Body of pancreas (tissue), 4 donors: ENCODE results near the gene AP4B1. TPM values are rescaled to one million over a fixed set of nuclear protein-coding genes. Genes with fewer than 3 reads are reported as not detected.

ENCODE experiments used
- ATAC-seq: fragments of 150-250 bp; one replicate; pipeline ENCODE4 v1.9.1; 2016
- DNase-seq, 4 donors: peaks; one replicate each; pipeline ENCODE4 v3.0.0-alpha.2; 2019
- H3K27ac ChIP-seq, 4 donors: fragments of 200-600 bp; sonication (generic); 1 replicate in 3 of 4; 2 replicates in 1 of 4; pipeline versions ENCODE4 v1.5.1 to v1.6.1; 2016 to 2019; ENCODE audit warnings: mild to moderate bottlenecking in 1 of 4, mixed read lengths in 1 of 4, moderate library complexity in 1 of 4
- H3K27me3 ChIP-seq, 2 donors: fragments of 200-600 bp; sonication (generic); one replicate each; pipeline ENCODE4 v1.6.0; 2016; ENCODE audit warnings: mild to moderate bottlenecking in 1 of 2
- H3K36me3 ChIP-seq, 2 donors: fragments of 200-600 bp; sonication (generic); replicated peaks in 1 of 2; 2 replicates each; pipeline ENCODE4 v1.5.1; 2016; ENCODE audit warnings: low read depth in 2 of 2; ENCODE audit not compliant: insufficient read depth in 1 of 2
- H3K4me1 ChIP-seq: fragments of 200-600 bp; sonication (generic); one replicate; pipeline ENCODE4 v1.6.0; 2016
- H3K4me3 ChIP-seq, 2 donors: fragments of 200-600 bp; sonication (generic); 1 replicate in 1 of 2; 2 replicates in 1 of 2; pipeline ENCODE4 v1.5.1; 2016 to 2019
- H3K9me3 ChIP-seq, 3 donors: fragments of 200-600 bp; sonication (generic); 1 replicate in 2 of 3; 2 replicates in 1 of 3; pipeline ENCODE4 v1.5.1; 2016
- POLR2A ChIP-seq, 3 donors: fragments of 450-650 bp; IDR thresholded peaks; one replicate each; pipeline ENCODE4 v1.6.1; 2016; ENCODE audit warnings: antibody characterized with exemption in 3 of 3, mild to moderate bottlenecking in 2 of 3
- WGBS, 2 donors: methylation state at CpG; one replicate each; pipeline ENCODE4 v1.1.5; 2017; 5-methylcytosine and 5-hydroxymethylcytosine counted together
- intact Hi-C: fragments of 100-400 bp; cut with DNase I; formaldehyde crosslinking; loops from one replicate; pipeline ENCODE4 v1.15.1; 2023
- total RNA-seq, 2 donors: library from RNA; depleted of rRNA; stranded (reverse); fragments of >200 nt; gene quantifications; one replicate each; pipeline ENCODE4 v1.1.0, GENCODE V29; 2016
- TF ChIP-seq, protein P1 (sequence below), 7 experiments: fragments of 450-650 bp in 4 of 7; fragments of 200-600 bp in 3 of 7; sonication (generic) in 3 of 7; IDR thresholded peaks; one replicate each; pipeline ENCODE4 v1.5.1; 2016 to 2019; ENCODE audit warnings: antibody characterized with exemption in 7 of 7

AP4B1 gene
- total RNA-seq, 2 donors from 2014 or later = 21.3 to 33.0 TPM

DNA sequence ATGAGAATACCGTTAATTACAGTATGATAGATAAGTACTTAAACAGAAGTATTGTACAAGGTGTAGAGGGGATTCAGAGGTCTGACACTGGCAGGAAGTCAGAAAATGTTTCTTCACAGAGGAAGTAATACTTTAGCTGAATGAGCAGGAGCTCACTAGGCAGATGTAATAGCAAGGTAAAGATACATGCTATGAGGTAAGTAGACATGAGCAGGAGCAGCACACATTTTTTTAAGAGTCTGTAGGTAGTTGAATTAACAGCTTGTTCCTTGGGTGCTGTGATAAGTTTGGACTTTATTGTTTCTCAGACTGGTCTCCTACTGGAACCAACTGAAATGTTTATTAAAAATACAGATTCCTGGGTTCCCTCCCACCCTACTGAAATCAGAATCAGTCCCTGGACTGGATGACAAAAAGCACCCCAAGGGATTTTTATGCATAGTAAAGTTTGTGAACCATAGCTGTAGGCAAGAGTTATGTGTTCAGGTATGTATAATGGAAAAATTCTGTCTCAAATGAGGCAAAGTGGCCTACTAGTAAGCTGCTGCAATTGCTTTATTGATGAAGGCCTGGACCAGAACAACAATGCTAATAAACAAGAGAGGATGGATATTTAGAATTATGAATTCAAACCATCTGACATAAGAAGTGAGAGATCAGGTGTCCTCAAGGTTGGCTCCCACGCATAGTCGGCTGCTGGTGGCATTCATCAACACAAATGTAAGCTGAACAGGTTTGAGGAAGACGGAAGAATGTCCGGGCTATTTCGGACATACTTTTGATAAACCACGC lies 902 bp downstream of the AP4B1 start:
- H3K4me1 ChIP-seq = peaks cover 23% of the 10 kb centered on the region
- TF ChIP-seq POLR2A (IDR thresholded peaks at IDR 0.05) = no peak
- TF ChIP-seq, protein P1, sequence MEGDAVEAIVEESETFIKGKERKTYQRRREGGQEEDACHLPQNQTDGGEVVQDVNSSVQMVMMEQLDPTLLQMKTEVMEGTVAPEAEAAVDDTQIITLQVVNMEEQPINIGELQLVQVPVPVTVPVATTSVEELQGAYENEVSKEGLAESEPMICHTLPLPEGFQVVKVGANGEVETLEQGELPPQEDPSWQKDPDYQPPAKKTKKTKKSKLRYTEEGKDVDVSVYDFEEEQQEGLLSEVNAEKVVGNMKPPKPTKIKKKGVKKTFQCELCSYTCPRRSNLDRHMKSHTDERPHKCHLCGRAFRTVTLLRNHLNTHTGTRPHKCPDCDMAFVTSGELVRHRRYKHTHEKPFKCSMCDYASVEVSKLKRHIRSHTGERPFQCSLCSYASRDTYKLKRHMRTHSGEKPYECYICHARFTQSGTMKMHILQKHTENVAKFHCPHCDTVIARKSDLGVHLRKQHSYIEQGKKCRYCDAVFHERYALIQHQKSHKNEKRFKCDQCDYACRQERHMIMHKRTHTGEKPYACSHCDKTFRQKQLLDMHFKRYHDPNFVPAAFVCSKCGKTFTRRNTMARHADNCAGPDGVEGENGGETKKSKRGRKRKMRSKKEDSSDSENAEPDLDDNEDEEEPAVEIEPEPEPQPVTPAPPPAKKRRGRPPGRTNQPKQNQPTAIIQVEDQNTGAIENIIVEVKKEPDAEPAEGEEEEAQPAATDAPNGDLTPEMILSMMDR (IDR thresholded peaks at IDR 0.05) = no peak
- intact Hi-C loops = no loop called here
- no peaks in the 10 kb centered on the region for H3K27me3 ChIP-seq
- DNase-seq (peak in 1 of 4 donors; percentile 23), ATAC-seq (no peak)
- peaks cover 0 to 5% of the 10 kb centered on the region in 2 donors for H3K36me3 ChIP-seq
- WGBS, 2 donors = 12 to 20% methylated on average over 7 of the region's 7 CpGs
- H3K9me3 ChIP-seq = no peaks in the 10 kb centered on the region
- peak overlapping the region; percentile 32 to 60 for H3K4me3 ChIP-seq
- H3K27ac ChIP-seq = peak overlapping the region in 3 of 4 donors; percentile 74 to 88 (median 88)

DNA sequence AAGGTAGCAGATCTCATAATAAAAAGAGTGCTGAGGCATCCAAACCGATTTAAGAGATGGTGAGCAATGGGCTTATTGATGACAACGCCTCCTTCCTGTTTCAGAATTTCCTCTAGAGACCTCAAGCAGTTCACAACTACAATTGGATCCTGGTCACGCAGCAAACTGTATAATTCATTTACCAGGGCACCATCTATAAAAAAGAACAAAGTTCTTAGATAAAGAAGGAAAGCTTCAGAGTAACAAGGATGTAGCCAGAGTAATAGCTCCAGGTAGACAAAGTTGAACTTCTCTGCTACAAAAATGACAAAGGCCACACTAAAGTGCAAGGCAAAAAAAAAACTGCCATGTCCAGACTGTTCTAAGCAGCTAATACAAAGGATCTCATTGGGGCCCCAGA lies 3.4 kb downstream of the AP4B1 start:
- no peak for DNase-seq
- WGBS, 2 donors = 45 to 73% methylated on average over 3 of the region's 3 CpGs
- H3K27ac ChIP-seq = no peak overlapping the region
- H3K9me3 ChIP-seq = no peaks in the 10 kb centered on the region
- TF ChIP-seq, protein P1 (IDR thresholded peaks at IDR 0.05) = no peak
- TF ChIP-seq POLR2A (IDR thresholded peaks at IDR 0.05) = no peak
- H3K27me3 ChIP-seq = no peaks in the 10 kb centered on the region
- H3K4me3 ChIP-seq = no peak overlapping the region
- peaks cover 0 to 5% of the 10 kb centered on the region in 2 donors for H3K36me3 ChIP-seq
- ATAC-seq = no peak
- intact Hi-C loops = no loop called here
- peaks cover 21% of the 10 kb centered on the region for H3K4me1 ChIP-seq

DNA sequence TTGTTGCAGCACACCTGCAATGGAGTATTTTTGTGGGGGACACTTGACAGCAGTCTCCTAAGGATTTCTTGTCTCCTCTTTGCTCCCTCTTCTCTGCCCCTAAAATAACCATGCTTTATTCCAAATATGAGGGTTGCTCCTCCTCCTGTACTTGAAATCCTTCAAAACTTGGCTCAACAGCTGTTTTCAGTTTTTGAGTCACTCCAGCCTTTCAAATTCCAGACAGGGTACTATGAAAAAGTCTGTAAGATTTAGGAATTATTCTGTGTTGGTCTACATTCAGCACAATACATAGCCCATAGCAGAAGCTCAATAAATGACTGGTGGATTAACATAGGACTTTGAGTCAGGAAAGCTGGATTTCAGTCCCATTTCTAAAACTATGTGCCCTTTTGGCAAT lies 5.5 kb downstream of the AP4B1 start:
- Histone ChIP-seq H3K27ac (no peak overlapping the region), H3K36me3 (peaks cover 0 to 15% of the 10 kb centered on the region in 2 donors), H3K4me1 (peaks cover 15% of the 10 kb centered on the region), H3K4me3 (no peak overlapping the region), H3K27me3 (no peaks in the 10 kb centered on the region), H3K9me3 (no peaks in the 10 kb centered on the region)
- intact Hi-C loops = loop anchor here (5.0 kb wide), 1 partner anchor 62 kb away; no protein-coding TSS in a partner anchor
- DNase-seq = no peak
- TF ChIP-seq POLR2A (IDR thresholded peaks at IDR 0.05) = no peak
- TF ChIP-seq, protein P1 (IDR thresholded peaks at IDR 0.05) = no peak
- ATAC-seq = no peak

DNA sequence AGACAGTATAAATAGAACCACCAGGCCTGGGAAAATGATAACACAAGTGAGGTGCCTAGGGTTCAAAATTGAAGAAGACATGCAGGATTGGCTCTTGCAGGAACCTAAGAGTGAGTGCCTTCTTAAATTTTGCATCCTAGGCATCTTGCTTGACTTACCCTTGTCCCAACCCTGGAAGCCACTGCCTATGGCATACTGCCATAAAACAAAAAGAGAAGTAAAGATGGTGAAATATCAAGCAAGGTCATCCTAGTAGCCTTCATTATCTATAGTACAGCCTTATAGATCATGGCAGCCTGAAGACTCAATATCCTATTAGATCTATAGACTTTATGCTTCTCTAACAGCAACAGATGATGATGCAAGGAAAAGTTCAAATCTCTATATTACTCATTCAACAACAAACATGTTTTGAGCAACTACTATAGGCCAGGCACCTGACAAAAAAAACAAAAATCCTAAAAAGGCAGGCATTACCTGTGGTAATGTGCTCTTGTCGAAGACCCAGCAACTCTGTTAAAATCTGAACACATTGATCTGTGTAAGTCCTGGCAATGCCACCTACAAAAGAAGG lies 6.3 kb downstream of the AP4B1 start:
- no peak for DNase-seq
- Histone ChIP-seq H3K27me3 (no peaks in the 10 kb centered on the region), H3K36me3 (peaks cover 0 to 15% of the 10 kb centered on the region in 2 donors), H3K9me3 (no peaks in the 10 kb centered on the region), H3K27ac (no peak overlapping the region), H3K4me3 (no peak overlapping the region), H3K4me1 (peaks cover 9% of the 10 kb centered on the region)
- no peak for ATAC-seq
- intact Hi-C loops = loop anchor here (5.0 kb wide), 1 partner anchor 61 kb away; no protein-coding TSS in a partner anchor
- 91 to 97% methylated on average over 1 of the region's 1 CpG for WGBS, 2 donors
- no peak for TF ChIP-seq POLR2A (IDR thresholded peaks at IDR 0.05)
- TF ChIP-seq, protein P1 (IDR thresholded peaks at IDR 0.05) = no peak
